WTC11 (cell line): ENCODE data around the gene NUAK1. TPM values are rescaled to one million over a fixed set of nuclear protein-coding genes. Genes with fewer than 3 reads are reported as not detected.

ENCODE experiments used
- ATAC-seq: fragments of 200-7000 bp; cut with Tn5 transposase; 2 replicates; pipeline ENCODE4 v1.10.0; 2021; ENCODE audit warnings: mild to moderate bottlenecking, moderate library complexity
- CTCF ChIA-PET: fragments of 300-600 bp; sonication (Branson Sonifier 250); formaldehyde crosslinking; loops from one replicate; lab custom pipeline; 2021; ENCODE audit warnings: antibody characterized with exemption; lab: Charles Lee
- POLR2A ChIA-PET: fragments of 350-600 bp; sonication (Branson Sonifier 250); formaldehyde crosslinking; loops from one replicate; lab custom pipeline; 2021; ENCODE audit warnings: antibody characterized with exemption; lab: Charles Lee
- DNase-seq: peaks from one replicate; pipeline ENCODE4 v3.0.0; 2021; ENCODE audit warnings: low spot score
- H3K27ac Mint-ChIP-seq: 2 replicates; pipeline ENCODE4 v1.8.0; 2021; ENCODE audit warnings: mixed read lengths
- H3K27me3 Mint-ChIP-seq: 2 replicates; pipeline ENCODE4 v1.8.0; 2021; ENCODE audit warnings: low read depth, mild to moderate bottlenecking, moderate library complexity, mixed read lengths
- H3K36me3 Mint-ChIP-seq: 2 replicates; pipeline ENCODE4 v1.8.0; 2021; ENCODE audit warnings: mixed read lengths
- H3K4me1 Mint-ChIP-seq: 2 replicates; pipeline ENCODE4 v1.8.0; 2022; ENCODE audit warnings: mixed read lengths
- H3K4me3 Mint-ChIP-seq: 2 replicates; pipeline ENCODE4 v1.8.0; 2021; ENCODE audit warnings: mild to moderate bottlenecking, moderate library complexity, mixed read lengths
- H3K9me3 Mint-ChIP-seq: 2 replicates; pipeline ENCODE4 v1.8.0; 2021; ENCODE audit warnings: mixed read lengths
- CREB1 ChIP-seq: sonication (generic); formaldehyde crosslinking; IDR thresholded peaks from 2 replicates; pipeline ENCODE4 v1.8.0; 2023; ENCODE audit warnings: mild to moderate bottlenecking, missing genetic modification reagents
- GRHL2 ChIP-seq: fragments of 250-450 bp; sonication (Bioruptor Pico); IDR thresholded peaks from 2 replicates; pipeline ENCODE4 v1.8.0; 2022; ENCODE audit warnings: mild to moderate bottlenecking, moderate library complexity; ENCODE audit not compliant: insufficient replicate concordance, severe bottlenecking
- MAX ChIP-seq: sonication (generic); formaldehyde crosslinking; IDR thresholded peaks from 2 replicates; pipeline ENCODE4 v1.8.0; 2022; ENCODE audit warnings: mild to moderate bottlenecking, missing genetic modification reagents
- PRRX2 ChIP-seq: fragments of 250-450 bp; sonication (Bioruptor Pico); IDR thresholded peaks from 2 replicates; pipeline ENCODE4 v1.8.0; 2021; ENCODE audit warnings: mild to moderate bottlenecking
- SOX15 ChIP-seq: fragments of 250-450 bp; sonication (Bioruptor Pico); IDR thresholded peaks from 2 replicates; pipeline ENCODE4 v1.9.0; 2021; ENCODE audit warnings: mild to moderate bottlenecking
- total RNA-seq: library from RNA; stranded (reverse); gene quantifications from 3 replicates; pipeline ENCODE4 v1.2.3, GENCODE V29; 2021

NUAK1 gene
- total RNA-seq, 1 experiment from 2014 or later: 15.9 TPM

- no peaks in the 10 kb centered on the region; the same call in none of the 2 replicates for H3K27me3 Mint-ChIP-seq
- peaks cover 43% of the 10 kb centered on the region for H3K9me3 Mint-ChIP-seq
- DNase-seq (no peak), ATAC-seq (no peak)
- ChIA-PET POLR2A (no interaction called here), CTCF (no interaction called here)
- H3K27ac Mint-ChIP-seq: no peak overlapping the region
- peaks cover 3% of the 10 kb centered on the region for H3K4me1 Mint-ChIP-seq
- peaks cover 20% of the 10 kb centered on the region for H3K36me3 Mint-ChIP-seq
- no peak for TF ChIP-seq GRHL2 (CRISPR knock-in tag)
- no peak for TF ChIP-seq MAX
- TF ChIP-seq SOX15 (CRISPR knock-in tag): no peak
- TF ChIP-seq CREB1 (CRISPR knock-in tag): no peak
- TF ChIP-seq PRRX2: no peak
- no peak overlapping the region for H3K4me3 Mint-ChIP-seq
Observed at GRCh38 chr12:106013941-106014340, 124.8 kb downstream of the NUAK1 start.

Other genes starting within 250 kb of the NUAK1 start
- 67.2 to 69.6 TPM (median 67.8 TPM) in 3 replicates for gene CKAP4, start 109.1 kb upstream of the NUAK1 start, total RNA-seq
- gene TCP11L2, start 163.8 kb upstream of the NUAK1 start, total RNA-seq: 11.9 to 12.8 TPM (median 12.3 TPM) in 3 replicates
- 9.0 to 10.2 TPM (median 9.4 TPM) in 3 replicates for gene POLR3B, start 218.8 kb upstream of the NUAK1 start, total RNA-seq